A549 (cell line): ENCODE results near the gene PIM3.

Source experiments
- CBX8 ChIP-seq: fragments of 200-600 bp; sonication (generic); IDR thresholded peaks from 2 replicates; pipeline ENCODE4 v1.6.1; 2016
- CHD2 ChIP-seq: fragments of 150-350 bp; IDR thresholded peaks from 2 replicates; pipeline ENCODE4 v1.6.1; 2014; ENCODE audit warnings: low read length; ENCODE audit not compliant: partially characterized antibody
- EP300 ChIP-seq, 2 experiments: fragments of >200 bp; sonication (Bioruptor Twin); formaldehyde crosslinking; IDR thresholded peaks; 2 replicates in 1 of 2; 3 replicates in 1 of 2; pipeline ENCODE4 v1.6.1; 2016 to 2017
- MYC ChIP-seq: IDR thresholded peaks from 2 replicates; pipeline ENCODE4 v1.6.1; 2012; ENCODE audit warnings: mild to moderate bottlenecking, inconsistent platforms, low read length, improper control_type of control experiment, borderline replicate concordance
- POLR2A ChIP-seq: IDR thresholded peaks from 2 replicates; pipeline ENCODE4 v1.6.1; 2012; ENCODE audit warnings: mild to moderate bottlenecking, low read length
- SMC3 ChIP-seq: fragments of >200 bp; sonication (Bioruptor Twin); formaldehyde crosslinking; IDR thresholded peaks from 3 replicates; pipeline ENCODE4 v1.6.1; 2018; ENCODE audit warnings: inconsistent platforms
- TF ChIP-seq, protein P1 (sequence below): fragments of >200 bp; sonication (Bioruptor Twin); formaldehyde crosslinking; IDR thresholded peaks from 3 replicates; pipeline ENCODE4 v1.5.1; 2016
- TF ChIP-seq, protein P2 (sequence below): IDR thresholded peaks from 2 replicates; pipeline ENCODE4 v1.6.1; 2012; ENCODE audit warnings: low read depth, borderline replicate concordance
- TF ChIP-seq, protein P3 (sequence below): fragments of 250-450 bp; sonication (Bioruptor Pico); IDR thresholded peaks from 2 replicates; pipeline ENCODE4 v1.5.0; 2021; ENCODE audit warnings: mild to moderate bottlenecking, moderate library complexity, borderline replicate concordance

DNA sequence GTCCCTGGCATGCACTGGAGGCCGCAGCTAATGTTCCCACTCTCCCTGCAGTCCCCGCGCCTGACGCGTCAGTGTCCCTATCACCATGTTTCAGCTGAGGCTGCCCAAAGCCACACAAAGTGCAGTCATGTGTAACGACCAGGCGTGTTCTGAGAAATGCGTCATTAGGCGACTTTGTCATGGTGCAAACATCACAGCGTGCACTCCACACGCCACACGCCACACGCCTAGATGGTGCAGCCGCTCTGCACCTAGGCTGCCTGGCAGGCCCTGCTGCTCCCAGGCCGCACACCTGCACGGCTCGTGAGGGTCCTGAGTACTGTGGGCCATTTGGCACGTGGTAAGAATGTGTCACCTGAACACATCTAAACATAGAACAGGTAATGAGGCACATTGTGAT, 39.7 kb upstream of the PIM3 start:
- TF ChIP-seq, protein P1, sequence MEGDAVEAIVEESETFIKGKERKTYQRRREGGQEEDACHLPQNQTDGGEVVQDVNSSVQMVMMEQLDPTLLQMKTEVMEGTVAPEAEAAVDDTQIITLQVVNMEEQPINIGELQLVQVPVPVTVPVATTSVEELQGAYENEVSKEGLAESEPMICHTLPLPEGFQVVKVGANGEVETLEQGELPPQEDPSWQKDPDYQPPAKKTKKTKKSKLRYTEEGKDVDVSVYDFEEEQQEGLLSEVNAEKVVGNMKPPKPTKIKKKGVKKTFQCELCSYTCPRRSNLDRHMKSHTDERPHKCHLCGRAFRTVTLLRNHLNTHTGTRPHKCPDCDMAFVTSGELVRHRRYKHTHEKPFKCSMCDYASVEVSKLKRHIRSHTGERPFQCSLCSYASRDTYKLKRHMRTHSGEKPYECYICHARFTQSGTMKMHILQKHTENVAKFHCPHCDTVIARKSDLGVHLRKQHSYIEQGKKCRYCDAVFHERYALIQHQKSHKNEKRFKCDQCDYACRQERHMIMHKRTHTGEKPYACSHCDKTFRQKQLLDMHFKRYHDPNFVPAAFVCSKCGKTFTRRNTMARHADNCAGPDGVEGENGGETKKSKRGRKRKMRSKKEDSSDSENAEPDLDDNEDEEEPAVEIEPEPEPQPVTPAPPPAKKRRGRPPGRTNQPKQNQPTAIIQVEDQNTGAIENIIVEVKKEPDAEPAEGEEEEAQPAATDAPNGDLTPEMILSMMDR: no peak
- no peak for TF ChIP-seq SMC3
- TF ChIP-seq EP300 (IDR thresholded peaks at IDR 0.05): no peak
- TF ChIP-seq, protein P2, sequence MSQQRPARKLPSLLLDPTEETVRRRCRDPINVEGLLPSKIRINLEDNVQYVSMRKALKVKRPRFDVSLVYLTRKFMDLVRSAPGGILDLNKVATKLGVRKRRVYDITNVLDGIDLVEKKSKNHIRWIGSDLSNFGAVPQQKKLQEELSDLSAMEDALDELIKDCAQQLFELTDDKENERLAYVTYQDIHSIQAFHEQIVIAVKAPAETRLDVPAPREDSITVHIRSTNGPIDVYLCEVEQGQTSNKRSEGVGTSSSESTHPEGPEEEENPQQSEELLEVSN: no peak
- TF ChIP-seq, protein P3, sequence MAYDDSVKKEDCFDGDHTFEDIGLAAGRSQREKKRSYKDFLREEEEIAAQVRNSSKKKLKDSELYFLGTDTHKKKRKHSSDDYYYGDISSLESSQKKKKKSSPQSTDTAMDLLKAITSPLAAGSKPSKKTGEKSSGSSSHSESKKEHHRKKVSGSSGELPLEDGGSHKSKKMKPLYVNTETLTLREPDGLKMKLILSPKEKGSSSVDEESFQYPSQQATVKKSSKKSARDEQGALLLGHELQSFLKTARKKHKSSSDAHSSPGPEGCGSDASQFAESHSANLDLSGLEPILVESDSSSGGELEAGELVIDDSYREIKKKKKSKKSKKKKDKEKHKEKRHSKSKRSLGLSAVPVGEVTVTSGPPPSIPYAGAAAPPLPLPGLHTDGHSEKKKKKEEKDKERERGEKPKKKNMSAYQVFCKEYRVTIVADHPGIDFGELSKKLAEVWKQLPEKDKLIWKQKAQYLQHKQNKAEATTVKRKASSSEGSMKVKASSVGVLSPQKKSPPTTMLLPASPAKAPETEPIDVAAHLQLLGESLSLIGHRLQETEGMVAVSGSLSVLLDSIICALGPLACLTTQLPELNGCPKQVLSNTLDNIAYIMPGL: no peak
- no peak for TF ChIP-seq MYC
- TF ChIP-seq CBX8: no peak
- no peak for TF ChIP-seq POLR2A
- TF ChIP-seq CHD2: no peak
